NCI-H2227 (cell line): ENCODE data around the gene LRFN2.

ENCODE experiments used
- DNase-seq: peaks from one replicate; lab custom pipeline; 2025; ENCODE audit not compliant: unreplicated experiment; lab: John Stamatoyannopoulos, UW

The LRFN2 gene

GRCh38 chr6:40477246-40478126 is 109.7 kb downstream of the LRFN2 start:
- peak; percentile 40 for DNase-seq

- DNase-seq = no peak
Observed at GRCh38 chr6:40476673-40477072, 110.5 kb downstream of the LRFN2 start.

- no peak for DNase-seq
Observed at GRCh38 chr6:40474937-40475336, 112.2 kb downstream of the LRFN2 start.

- no peak for DNase-seq
Observed at GRCh38 chr6:40473026-40473425, 114.1 kb downstream of the LRFN2 start.

GRCh38 chr6:40472353-40472752 is 114.8 kb downstream of the LRFN2 start:
- DNase-seq = peak; percentile 28

- no peak for DNase-seq
Observed at GRCh38 chr6:40471243-40471642, 115.9 kb downstream of the LRFN2 start.

- no peak for DNase-seq
Observed at GRCh38 chr6:40469323-40469722, 117.8 kb downstream of the LRFN2 start.

GRCh38 chr6:40466986-40467539 is 120.1 kb downstream of the LRFN2 start:
- no peak for DNase-seq

- DNase-seq = no peak
Observed at GRCh38 chr6:40461643-40462042, 125.5 kb downstream of the LRFN2 start.

GRCh38 chr6:40460380-40460779 is 126.8 kb downstream of the LRFN2 start:
- DNase-seq = no peak

- no peak for DNase-seq
Observed at GRCh38 chr6:40457261-40457660, 129.9 kb downstream of the LRFN2 start.

- no peak for DNase-seq
Observed at GRCh38 chr6:40456390-40457013, 130.7 kb downstream of the LRFN2 start.

GRCh38 chr6:40455686-40456389 is 131.3 kb downstream of the LRFN2 start:
- no peak for DNase-seq

GRCh38 chr6:40450483-40450882 is 136.7 kb downstream of the LRFN2 start:
- DNase-seq = no peak

- DNase-seq = no peak
Observed at GRCh38 chr6:40444811-40445210, 142.4 kb downstream of the LRFN2 start.

- no peak for DNase-seq
Observed at GRCh38 chr6:40444312-40444711, 142.9 kb downstream of the LRFN2 start.

- no peak for DNase-seq
Observed at GRCh38 chr6:40443842-40444241, 143.3 kb downstream of the LRFN2 start.

GRCh38 chr6:40442591-40442990 is 144.6 kb downstream of the LRFN2 start:
- peak; percentile 13 for DNase-seq

GRCh38 chr6:40441150-40441549 is 146.0 kb downstream of the LRFN2 start:
- DNase-seq = no peak

GRCh38 chr6:40440053-40440452 is 147.1 kb downstream of the LRFN2 start:
- no peak for DNase-seq

- DNase-seq = no peak
Observed at GRCh38 chr6:40439026-40439800, 148.0 kb downstream of the LRFN2 start.
